NCI-H526 (cell line): Measurements from ENCODE around the gene PSMC5.
"Not testable (repeated sequence)": the region's sequence is repeated elsewhere in the genome, so short reads cannot be mapped to it uniquely, and the experiment has no call there.

ENCODE experiments used
- DNase-seq, 2 experiments: peaks; one replicate each; lab custom pipeline; 2025; lab: John Stamatoyannopoulos, UW

PSMC5 gene

DNA sequence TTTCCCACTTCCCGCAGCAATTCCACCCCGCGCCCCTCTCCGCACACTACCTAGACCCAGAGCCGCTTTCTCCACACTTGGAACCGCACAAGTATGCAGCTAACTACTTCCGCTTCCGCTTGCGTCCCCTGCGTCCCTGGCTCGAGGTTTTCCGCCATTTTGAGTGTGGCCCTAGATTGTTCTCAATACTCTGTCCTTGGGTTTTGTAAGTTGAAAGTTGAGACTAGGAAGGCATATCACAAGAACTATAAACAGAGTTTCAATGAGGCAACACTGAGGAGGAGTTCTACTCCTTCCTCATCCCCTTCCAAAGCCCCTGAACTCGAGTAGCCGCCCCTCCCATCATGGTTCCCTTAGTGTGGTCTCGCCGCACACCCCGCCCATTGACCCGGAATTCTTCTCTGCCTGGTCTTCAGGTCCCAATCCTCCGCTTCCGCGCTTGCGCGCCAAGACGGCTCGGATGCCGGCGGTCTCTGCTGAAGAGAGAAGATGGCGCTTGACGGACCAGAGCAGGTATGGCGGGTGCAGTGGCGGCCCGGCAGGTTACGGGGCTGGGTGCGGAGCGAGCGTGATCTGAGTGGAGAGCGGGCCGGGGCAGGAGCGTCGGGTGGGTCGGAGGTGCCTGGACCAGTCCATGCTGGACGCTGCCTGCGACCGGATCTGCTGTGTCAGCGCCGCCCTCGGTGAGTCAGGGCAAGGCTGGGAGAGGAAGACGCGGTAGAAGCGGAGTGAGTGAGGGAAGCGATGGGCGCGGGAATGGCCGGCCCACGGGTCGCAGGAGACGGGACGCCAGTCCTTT is at the start of gene PSMC5, which contains the start of gene FTSJ3:
Gene PSMC5, plus strand, starts transcription at position 430 of the 799 bp plus-strand sequence. Its CDS starts 60 bp downstream, at position 490.
Gene FTSJ3, minus strand, starts transcription at position 662 of the 799 bp plus-strand sequence. CDS start 761 bp downstream, outside the sequence.
- DNase-seq = peak; percentile 94 to 96

DNA sequence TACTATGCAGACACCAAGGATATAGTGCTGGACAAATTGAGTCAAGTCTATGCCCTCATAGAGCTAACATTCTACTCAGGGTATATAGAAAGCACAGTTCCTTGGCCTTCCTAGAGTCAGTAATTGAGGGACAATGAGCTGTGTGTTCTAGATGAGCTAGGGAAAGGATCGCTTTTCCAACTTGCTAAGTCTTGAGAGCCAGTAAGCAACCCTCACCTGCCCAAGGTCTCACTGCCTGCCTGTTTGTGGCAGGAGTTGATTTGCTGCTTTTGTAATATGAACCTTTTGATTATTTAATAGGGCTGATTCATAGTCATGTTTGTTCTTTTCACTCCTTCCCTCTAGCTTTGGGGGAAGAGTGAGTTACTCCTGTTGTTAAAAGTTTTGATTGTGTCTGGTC is 46.7 kb upstream of the PSMC5 start:
- no peak for DNase-seq

- no peak for DNase-seq
Observed at GRCh38 chr17:63780928-63781327, 46.3 kb upstream of the PSMC5 start.

- no peak for DNase-seq
Observed at GRCh38 chr17:63783522-63783921, 43.7 kb upstream of the PSMC5 start.

- DNase-seq = no peak
Observed at GRCh38 chr17:63785556-63785955, 41.7 kb upstream of the PSMC5 start.

- DNase-seq = no peak
Observed at GRCh38 chr17:63786117-63786516, 41.1 kb upstream of the PSMC5 start.

GRCh38 chr17:63786971-63787711 is 40.1 kb upstream of the PSMC5 start:
- DNase-seq = no peak

GRCh38 chr17:63790057-63790456 is 37.2 kb upstream of the PSMC5 start:
- DNase-seq = no peak

- no peak for DNase-seq
Observed at GRCh38 chr17:63792055-63792729, 35.0 kb upstream of the PSMC5 start.

- not testable (repeated sequence) for DNase-seq
Observed at GRCh38 chr17:63796375-63796774, 30.9 kb upstream of the PSMC5 start.

DNA sequence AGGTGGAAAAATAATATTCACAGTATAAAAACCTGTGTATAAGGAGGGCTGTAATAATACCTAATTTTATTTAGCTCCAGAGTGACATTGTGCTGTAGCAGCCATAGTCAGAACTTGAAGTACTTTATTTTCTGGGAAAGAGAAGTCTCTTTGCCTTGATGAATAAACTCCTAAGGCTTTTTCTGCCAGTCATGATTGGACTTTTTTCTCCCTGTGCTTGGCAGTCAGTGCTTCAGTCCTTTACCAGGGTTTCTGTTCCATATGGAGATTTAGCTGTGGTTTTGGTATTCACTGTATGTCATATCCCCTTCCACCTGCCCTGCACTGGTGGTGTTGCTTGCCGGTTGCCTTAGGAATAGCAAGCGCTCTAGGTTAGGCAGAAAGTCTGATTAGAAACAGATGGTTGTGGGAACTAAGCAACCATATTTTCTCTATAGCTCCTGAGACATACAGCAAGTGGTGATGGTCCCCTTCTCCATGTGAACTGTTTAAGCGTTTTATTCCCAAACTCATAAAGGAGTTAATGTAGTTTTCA is 28.6 kb upstream of the PSMC5 start:
- DNase-seq = no peak

GRCh38 chr17:63800783-63801182 is 26.4 kb upstream of the PSMC5 start:
- no peak for DNase-seq

GRCh38 chr17:63804328-63804727 is 22.9 kb upstream of the PSMC5 start:
- DNase-seq = no peak

DNA sequence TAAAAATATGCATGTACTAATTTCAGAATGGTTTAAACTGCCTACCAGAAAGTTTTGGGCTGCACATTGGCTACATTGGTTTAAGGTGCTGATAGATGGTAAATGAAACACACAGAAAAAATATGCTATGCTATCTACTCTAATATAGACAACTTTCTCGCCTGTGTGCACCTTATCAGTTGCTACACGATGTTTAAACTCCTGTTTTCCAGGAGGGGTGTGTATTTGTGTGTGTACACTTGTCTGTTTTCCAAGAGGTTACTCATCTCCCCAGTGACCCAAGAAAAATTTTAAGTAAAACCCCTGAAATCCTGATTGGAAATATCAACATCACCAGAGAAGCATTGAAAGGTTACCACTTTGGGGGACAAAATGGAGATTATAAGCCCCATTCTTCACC is 21.6 kb upstream of the PSMC5 start:
- DNase-seq = no peak

DNA sequence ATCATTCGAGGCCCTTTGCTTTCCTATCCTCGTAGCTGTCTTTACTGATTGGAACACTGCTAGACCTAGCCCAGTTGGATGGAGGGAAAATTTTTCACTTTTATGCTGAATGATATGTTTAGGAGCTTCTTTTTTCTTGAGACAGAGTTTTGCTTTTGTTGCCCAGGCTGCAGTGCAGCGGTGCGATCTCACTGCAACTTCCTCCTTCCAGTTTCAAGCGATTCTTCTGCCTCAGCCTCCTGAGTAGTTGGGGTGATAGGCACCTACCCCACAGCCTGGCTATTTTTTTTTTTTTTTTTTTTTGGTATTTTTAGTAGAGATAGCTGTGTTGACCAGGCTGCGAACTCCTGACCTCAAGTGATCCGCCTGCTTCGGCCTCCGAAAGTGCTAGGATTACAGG is 17.3 kb upstream of the PSMC5 start:
- DNase-seq = no peak

GRCh38 chr17:63816123-63816522 is 11.1 kb upstream of the PSMC5 start:
- no peak for DNase-seq

GRCh38 chr17:63816669-63817068 is 10.6 kb upstream of the PSMC5 start:
- no peak for DNase-seq

GRCh38 chr17:63817736-63818385 is 9.4 kb upstream of the PSMC5 start:
- no peak for DNase-seq

GRCh38 chr17:63819131-63819530 is 8.1 kb upstream of the PSMC5 start:
- no peak for DNase-seq

DNA sequence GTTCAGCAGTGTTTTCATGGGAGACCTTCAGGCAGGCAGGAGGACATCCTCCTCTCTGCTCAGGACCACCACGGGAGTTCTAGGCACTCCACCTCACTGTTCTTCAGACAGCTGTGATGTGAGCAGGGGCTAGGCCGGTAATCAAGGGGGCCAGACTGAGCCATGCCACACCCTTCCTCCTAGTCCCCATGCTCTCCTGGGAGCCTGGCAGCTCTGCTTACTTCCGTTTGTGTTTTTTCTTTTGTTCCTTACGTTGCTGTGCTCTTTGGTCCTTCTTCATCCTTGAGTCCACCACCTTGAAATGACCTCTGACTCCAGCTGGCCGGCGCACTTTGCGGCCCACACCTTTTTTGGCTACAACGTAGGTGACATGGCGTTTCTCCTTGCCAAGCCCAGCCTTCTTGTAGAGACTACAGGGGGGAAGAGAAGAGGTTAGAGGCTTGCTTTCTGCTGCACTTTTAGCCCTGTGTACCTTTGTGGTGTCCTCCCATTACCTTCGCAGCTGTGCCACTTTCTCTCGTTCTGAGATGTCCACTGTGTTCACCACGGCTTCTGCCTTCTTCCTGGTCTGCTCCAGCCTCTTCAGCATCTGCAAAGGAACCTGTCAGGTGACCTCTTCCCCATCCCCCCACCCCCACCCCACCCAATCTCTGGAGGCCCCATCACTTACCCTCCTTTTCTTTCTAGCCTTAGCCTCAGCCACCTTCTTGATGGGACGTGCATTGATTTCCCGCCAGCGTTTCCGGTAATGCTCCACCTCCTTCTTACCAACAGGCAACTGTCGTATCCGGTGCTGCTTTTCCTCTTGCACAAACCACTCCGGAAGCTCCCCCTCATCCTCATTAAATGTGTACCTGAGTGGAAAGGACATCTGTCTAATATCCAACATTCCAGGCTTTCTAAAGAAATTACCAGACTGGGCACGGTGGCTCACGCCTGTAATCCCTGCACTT is 7.4 kb upstream of the PSMC5 start:
- DNase-seq = no peak
